HG02678 (cell line): Measurements from ENCODE around the gene SST.

ENCODE experiments used
- ATAC-seq: cut with Tn5 transposase; IDR thresholded peaks from one replicate; pipeline ENCODE4 v1.9.1; 2021; ENCODE audit warnings: mild to moderate bottlenecking, moderate library complexity; ENCODE audit not compliant: unreplicated experiment

The SST gene

DNA sequence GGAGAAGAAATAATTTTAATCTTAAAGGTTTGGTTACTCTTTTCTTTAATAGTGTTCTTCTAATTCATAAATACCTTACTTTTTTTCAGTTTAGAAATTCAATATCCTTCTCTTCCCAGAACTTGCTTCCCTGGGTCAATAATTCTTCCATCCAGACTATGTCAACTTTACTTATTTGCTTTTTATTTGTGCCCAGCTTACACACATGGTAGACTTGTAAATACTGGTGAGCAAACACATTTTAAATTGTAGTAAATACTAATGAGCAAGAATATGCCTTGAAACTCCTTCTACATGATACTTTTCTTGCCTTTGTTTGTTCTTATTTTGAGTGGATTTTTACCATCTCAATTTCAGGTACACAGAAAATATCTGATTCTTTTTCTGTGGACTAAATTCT lies 33.7 kb downstream of the SST start:
- no peak for ATAC-seq

- no peak for ATAC-seq
Observed at GRCh38 chr3:187630404-187630803, 39.8 kb downstream of the SST start.

DNA sequence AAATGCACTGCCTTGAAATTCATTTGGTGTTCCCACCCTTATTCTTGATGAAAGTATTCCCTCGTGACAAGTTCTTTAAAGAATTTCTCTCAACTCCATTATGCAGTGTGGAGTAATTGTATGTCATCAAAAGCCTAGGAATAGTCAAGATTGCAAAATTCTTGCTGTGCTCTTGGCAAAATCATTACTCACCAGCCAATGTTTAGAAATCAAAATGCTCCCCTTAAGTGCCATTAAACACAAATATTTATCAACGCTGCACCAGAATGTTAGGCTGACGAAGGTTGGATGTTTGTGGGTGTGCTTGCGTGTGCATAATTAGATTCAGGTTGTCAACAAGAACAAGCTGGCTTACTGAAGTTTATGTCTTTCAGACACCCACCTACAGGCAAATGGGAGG lies 40.5 kb downstream of the SST start:
- no peak for ATAC-seq

DNA sequence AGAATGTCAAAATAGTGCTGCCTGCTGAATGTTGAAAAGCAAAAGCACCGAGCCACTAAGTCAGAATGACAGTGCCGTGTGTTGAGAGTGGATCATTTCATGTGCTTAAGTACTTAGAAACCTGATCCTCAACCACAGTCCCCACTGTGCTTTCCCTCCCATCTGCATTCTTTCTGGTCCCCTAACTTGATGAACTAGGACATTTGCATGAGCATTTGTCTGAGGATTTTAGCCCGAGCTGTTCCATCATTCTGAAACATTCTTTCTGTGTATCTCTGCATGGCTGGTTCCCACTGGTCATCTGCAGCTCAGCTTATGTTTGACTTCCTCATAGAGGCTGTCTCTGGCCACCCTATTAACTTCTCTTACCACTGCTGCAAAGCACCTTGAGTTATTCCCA lies 42.0 kb downstream of the SST start:
- no peak for ATAC-seq

DNA sequence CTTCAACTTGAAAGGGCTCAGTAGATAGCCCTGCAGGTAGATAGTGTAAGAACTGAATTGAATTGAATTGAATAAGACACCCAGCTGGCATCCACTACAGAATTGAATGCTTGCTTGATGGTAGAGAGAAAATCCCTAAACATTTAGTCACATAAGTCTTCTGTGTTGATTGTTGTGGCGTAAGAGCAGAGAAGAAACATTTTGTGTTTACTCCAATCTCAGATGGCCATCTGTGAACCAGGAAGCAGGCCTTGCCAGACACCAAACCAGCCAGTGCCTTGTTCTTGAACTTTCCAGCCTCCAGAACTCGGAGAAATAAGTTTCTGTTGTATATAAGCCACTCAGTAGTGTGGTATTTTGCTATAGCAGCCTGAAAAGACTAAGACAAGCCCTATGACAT lies 43.6 kb downstream of the SST start:
- ATAC-seq: no peak

DNA sequence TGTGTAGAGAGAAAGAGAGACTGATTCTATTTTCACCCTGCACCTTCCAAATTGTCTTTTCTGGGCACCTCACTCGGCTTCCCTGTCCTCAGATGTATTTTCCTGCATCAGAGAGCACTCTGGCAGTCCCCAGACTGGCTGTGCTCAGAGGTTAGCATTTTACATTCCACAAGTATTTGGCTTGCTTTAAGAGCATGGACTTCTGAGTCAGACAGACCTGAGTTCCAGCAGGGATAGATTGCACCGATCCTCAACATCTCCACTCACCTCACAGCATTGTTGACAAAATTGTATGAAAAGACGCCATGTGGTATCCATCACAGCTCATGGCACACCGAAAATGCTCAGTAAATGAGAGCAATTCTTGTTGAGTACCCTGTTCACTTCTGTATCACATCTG lies 45.6 kb downstream of the SST start:
- no peak for ATAC-seq

DNA sequence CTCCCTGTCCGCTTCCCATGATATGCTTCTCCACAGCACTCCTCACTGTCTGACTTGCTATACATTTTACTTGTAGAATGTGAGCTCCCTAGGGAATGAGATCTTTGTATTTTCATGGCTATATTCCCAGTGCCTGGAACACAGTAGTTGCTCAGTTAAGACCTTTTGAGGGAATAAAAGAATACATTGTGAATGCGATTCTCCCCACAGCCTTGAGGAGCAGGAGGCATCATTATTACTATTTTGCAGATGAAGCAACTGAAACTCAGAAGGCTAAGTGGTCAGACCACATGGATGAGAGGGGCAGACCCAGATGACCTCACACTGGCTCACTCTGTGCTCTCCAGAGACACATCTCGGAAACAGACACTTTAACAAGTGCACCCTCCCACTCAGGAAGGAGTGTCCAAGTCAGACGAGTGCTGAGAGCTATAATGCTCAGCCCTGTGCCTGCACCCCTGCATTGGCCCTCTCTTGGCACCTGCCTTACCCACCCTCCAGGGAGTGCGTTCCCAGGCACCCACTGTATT lies 46.8 kb downstream of the SST start:
- no peak for ATAC-seq

DNA sequence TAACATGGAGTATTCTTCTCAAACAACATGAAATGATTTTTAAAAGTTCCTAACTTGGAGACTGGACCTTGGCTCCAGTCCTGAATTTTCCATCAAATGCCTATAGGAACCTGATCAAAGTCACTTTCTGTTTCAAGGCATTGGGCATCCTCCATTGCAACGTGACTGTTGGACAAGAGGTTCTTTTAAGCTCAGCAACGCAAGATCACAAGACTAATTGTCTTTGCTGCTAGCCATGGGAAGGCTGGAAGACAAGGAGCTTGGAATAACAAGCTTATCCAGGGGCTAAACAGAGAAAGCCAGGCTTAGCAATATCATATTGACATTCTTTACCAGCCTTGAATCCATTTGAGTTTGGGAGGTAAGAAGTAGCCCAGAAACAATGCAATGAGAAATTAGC lies 48.3 kb downstream of the SST start:
- no peak for ATAC-seq

GRCh38 chr3:187619461-187619860 lies 50.7 kb downstream of the SST start:
- no peak for ATAC-seq
